Measurements from ENCODE around the gene DCTPP1.
A peak's percentile ranks its signal among the peaks of the same experiment; 100 is the strongest.

Gene DCTPP1

DNA sequence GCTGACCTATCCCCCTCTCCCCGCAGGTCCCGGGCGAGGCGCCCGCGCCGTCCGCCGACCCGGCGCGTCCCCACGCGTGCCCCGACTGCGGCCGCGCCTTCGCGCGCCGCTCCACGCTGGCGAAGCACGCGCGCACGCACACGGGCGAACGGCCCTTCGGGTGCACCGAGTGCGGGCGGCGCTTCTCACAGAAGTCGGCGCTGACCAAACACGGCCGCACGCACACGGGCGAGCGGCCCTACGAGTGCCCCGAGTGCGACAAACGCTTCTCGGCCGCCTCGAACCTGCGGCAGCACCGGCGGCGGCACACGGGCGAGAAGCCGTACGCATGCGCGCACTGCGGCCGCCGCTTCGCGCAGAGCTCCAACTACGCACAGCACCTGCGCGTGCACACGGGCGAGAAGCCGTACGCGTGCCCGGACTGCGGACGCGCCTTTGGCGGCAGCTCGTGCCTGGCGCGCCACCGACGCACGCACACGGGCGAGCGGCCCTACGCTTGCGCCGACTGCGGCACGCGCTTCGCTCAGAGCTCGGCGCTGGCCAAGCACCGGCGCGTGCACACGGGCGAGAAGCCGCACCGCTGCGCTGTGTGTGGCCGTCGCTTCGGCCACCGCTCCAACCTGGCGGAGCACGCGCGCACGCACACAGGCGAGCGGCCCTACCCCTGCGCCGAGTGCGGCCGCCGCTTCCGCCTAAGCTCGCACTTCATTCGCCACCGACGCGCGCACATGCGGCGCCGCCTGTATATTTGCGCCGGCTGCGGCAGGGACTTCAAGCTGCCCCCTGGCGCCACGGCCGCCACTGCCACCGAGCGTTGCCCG lies 12.1 kb downstream of the DCTPP1 start:
- peak overlapping the region; percentile 74 for H3K4me3 ChIP-seq (ENCODE audit: low read length)
- H3K9ac ChIP-seq (ENCODE audit: low read length), result peak overlapping the region; percentile 71
- no peaks in the 10 kb centered on the region for H3K27me3 ChIP-seq (ENCODE audit: control insufficient read depth, insufficient read depth, low read length)
- H3K4me1 ChIP-seq (ENCODE audit: control insufficient read depth, insufficient read depth, low read length), result peaks cover 17% of the 10 kb centered on the region
- no peaks in the 10 kb centered on the region for H3K36me3 ChIP-seq (ENCODE audit: control insufficient read depth, insufficient read depth, low read length)
- H3K9me3 ChIP-seq (ENCODE audit: control insufficient read depth, low read length), result no peaks in the 10 kb centered on the region

DNA sequence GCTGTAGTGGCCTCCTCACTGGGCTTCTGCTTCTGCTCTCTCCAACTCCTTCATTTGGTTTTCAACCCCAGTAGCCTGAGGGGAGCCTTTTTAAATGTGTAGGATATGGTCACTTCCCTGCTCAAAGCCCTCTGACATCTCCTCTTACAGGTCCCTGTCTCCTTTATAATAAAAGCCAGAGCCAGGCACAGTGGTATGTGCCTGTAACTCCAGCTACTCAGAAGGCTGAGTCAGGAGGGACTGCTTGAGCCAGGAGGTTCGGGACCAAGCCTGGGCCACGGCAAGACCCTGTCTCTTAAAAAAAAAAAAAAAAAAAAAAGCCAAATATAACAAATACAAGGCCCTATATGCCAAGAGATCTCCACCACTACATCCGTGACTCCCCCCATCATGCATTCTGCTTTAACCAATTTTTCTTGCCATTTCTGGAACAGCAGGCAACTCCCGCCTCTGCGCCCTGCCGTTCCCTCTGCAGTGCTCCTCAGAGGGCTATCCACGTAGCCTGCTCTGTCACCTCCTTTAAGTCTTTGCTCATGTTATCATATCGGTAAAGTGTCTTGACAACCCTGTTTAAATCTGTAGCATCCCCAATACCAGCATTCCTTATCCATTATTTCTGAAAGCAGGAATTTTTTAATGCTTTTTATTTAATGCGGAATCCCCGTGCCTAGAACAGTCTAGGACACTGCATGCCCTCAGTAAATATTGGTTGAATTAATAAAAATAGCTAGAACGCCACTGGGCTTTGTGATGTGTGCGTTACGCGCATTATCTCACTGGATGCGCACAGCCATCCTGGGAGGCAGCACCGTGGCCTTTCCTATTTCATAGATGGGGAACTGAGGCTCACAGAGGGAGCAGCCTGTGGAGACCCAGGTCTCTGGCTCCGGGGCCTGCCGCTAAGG lies 13.0 kb downstream of the DCTPP1 start:
- Histone ChIP-seq H3K9me3 (ENCODE audit: control insufficient read depth, low read length) (no peaks in the 10 kb centered on the region), H3K27me3 (ENCODE audit: control insufficient read depth, insufficient read depth, low read length) (no peaks in the 10 kb centered on the region), H3K4me1 (ENCODE audit: control insufficient read depth, insufficient read depth, low read length) (peaks cover 17% of the 10 kb centered on the region), H3K9ac (ENCODE audit: low read length) (peak overlapping the region; percentile 71), H3K36me3 (ENCODE audit: control insufficient read depth, insufficient read depth, low read length) (no peaks in the 10 kb centered on the region), H3K4me3 (ENCODE audit: low read length) (peak overlapping the region; percentile 74)

DNA sequence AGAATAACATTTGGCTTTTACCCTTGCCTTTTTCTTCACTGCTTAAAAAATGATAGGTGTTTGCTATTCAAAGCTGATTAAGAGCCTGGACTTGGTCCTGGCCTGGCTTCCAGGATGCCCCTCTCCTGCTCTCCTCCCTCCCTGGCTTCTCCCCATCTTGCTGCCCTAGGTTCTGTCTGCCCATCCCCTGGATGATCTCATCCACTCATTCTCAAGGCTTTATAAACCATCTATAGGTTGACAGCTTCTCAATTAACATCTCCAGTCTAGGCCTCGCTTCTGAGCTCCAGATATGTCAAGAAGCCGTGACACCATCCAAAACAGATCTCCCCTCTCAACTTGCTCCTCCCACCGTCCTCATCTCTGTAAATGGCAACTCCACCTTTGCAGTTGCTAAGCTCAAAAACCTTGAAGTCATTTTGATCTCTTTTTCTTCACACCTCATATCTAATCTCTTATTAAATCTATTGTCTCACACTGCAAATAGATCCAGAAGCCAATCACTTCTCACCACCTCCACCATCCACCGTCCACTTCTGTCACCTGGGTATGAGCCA lies 13.7 kb downstream of the DCTPP1 start:
- H3K4me3 ChIP-seq (ENCODE audit: low read length), result no peak overlapping the region
- no peaks in the 10 kb centered on the region for H3K27me3 ChIP-seq (ENCODE audit: control insufficient read depth, insufficient read depth, low read length)
- peaks cover 17% of the 10 kb centered on the region for H3K4me1 ChIP-seq (ENCODE audit: control insufficient read depth, insufficient read depth, low read length)
- no peak overlapping the region for H3K9ac ChIP-seq (ENCODE audit: low read length)
- no peaks in the 10 kb centered on the region for H3K9me3 ChIP-seq (ENCODE audit: control insufficient read depth, low read length)
- no peaks in the 10 kb centered on the region for H3K36me3 ChIP-seq (ENCODE audit: control insufficient read depth, insufficient read depth, low read length)

DNA sequence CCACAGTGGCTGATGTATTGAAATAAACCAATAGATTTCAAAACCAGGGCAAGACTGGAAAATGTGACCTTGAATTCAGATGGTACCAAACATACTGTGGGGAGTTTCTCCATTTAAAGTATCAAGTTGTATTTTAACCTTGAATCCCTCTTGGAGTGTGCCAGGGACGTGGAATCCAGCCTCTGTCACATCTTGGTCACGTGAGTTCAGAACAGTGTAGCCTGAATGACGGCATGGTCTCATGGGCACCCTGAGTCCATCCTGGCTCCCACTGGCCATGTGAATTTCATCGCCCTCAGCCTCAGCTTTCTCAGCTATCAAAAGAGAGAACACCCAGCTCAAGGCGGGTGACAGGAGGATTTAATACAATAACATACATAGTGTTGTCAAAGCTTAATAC lies 15.7 kb downstream of the DCTPP1 start:
- Histone ChIP-seq H3K4me1 (ENCODE audit: control insufficient read depth, insufficient read depth, low read length) (peaks cover 24% of the 10 kb centered on the region), H3K9ac (ENCODE audit: low read length) (no peak overlapping the region), H3K9me3 (ENCODE audit: control insufficient read depth, low read length) (no peaks in the 10 kb centered on the region), H3K36me3 (ENCODE audit: control insufficient read depth, insufficient read depth, low read length) (no peaks in the 10 kb centered on the region), H3K4me3 (ENCODE audit: low read length) (no peak overlapping the region), H3K27me3 (ENCODE audit: control insufficient read depth, insufficient read depth, low read length) (no peaks in the 10 kb centered on the region)

DNA sequence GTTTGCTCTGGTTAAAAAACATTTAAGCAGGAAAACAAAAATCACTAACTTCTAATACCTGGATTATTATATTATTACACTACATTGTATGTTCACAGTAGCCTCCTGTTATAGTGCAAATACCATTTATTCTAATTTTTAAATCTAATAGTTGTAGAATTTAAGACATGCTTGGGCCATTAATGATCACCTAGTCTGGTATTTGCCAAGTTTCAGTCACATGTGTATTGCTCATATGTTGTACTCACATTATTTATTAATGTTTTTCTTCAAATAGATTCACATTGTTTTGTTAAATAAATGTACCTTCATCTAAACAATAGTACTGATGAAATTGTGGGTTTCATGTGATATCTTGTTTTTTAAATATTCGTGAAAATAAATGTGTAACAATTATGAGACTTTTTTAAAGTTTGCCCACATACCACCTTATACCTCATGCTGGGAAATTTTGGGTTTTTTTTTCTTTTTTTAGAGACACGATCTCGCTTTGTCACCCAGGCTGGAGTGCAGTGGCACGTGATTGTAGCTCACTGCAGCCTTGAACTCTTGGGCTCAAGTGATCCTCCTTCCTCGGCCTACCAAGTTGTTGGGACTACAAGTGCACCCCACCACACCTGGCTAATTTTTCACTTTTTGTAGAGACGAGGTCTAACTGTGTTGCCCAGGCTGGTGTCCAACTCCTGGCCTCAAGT lies 16.6 kb downstream of the DCTPP1 start:
- H3K4me3 ChIP-seq (ENCODE audit: low read length), result no peak overlapping the region
- H3K9me3 ChIP-seq (ENCODE audit: control insufficient read depth, low read length), result no peaks in the 10 kb centered on the region

DNA sequence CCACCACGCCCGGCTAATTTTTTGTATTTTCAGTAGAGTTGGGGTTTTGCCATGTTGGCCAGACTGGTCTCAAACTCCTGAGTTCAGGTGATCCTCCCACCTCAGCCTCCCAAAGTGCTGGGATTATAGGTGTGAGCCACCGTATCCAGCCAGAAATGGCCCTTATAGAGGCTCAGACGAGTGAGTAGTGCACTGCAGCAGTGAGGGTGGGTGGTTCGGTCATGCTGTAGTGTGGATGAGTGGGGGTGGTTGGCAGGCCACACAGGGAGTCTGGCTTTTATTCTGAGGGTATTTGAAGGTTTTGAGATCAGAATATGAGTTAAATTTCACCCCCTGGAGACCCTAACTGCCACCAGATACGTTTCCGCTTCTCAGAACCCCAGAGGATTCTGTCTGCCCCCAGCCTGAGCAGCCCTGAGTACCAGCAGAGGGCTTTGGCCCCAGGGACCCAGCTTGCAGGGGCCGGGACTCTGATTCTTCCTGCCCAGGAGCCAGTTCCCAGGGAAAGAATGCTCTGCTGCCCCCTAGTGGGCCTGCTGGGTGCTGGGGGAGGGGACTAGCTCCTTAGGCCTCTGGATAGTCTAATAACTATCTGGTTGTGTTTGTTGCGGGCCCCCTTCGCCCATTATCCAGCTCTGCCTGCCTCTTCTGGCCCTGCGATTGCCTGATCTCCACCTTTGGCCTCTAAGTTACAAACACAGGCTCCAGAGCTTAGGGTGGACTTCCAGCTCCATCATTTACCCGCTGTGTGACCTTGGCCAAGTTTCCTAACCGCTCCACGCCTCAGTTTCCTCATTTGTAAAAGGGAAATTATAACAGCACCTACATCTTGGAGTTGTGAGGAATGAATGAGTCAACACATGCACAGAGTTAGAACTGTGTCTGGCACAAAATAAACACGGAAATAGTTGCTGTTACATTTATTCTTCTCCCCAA lies 20.4 kb downstream of the DCTPP1 start:
- no peak overlapping the region for H3K4me3 ChIP-seq (ENCODE audit: low read length)

More for the DNA sequence above, 16.6 kb downstream of the DCTPP1 start:
- H3K36me3 ChIP-seq (ENCODE audit: control insufficient read depth, insufficient read depth, low read length), result no peaks in the 10 kb centered on the region
- H3K4me1 ChIP-seq (ENCODE audit: control insufficient read depth, insufficient read depth, low read length), result peaks cover 18% of the 10 kb centered on the region
- no peaks in the 10 kb centered on the region for H3K27me3 ChIP-seq (ENCODE audit: control insufficient read depth, insufficient read depth, low read length)
- no peak overlapping the region for H3K9ac ChIP-seq (ENCODE audit: low read length)

DNA sequence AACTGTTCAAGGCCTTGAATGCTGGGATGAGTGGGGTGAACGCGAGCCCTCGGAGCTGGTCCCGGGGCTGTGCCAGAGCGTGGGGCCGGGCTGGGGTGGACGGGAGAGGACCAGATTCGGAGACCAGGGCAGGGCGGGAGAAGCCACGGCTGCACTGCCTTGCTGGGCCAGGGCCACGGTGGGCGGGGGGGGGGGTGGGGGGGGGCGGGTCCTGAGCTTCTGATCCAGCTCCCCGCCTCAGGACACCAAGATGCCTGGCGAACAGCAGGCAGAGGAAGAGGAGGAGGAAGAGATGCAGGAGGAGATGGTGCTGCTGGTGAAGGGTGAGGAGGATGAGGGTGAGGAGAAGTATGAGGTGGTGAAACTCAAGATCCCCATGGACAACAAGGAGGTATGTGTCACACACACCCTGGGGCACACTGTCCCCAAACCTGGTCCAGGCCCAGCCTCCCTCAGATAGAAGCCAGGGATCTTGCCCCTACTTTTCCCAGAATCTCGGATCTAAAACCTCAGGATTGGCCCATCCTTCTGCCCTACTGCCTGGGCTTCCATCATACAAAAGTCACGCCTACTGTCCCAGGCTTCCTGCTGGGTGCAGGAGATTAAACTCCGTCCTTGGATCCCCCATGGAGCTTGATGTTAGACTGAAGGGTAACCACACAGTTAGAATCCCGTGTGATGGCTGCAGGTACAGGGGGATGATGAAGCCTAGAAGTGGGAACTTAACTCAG lies 21.9 kb downstream of the DCTPP1 start:
- H3K4me3 ChIP-seq (ENCODE audit: low read length), result no peak overlapping the region

More for the DNA sequence above, 20.4 kb downstream of the DCTPP1 start:
- Histone ChIP-seq H3K36me3 (ENCODE audit: control insufficient read depth, insufficient read depth, low read length) (no peaks in the 10 kb centered on the region), H3K27me3 (ENCODE audit: control insufficient read depth, insufficient read depth, low read length) (no peaks in the 10 kb centered on the region), H3K4me1 (ENCODE audit: control insufficient read depth, insufficient read depth, low read length) (peaks cover 13% of the 10 kb centered on the region), H3K9ac (ENCODE audit: low read length) (peak overlapping the region; percentile 34), H3K9me3 (ENCODE audit: control insufficient read depth, low read length) (no peaks in the 10 kb centered on the region)

DNA sequence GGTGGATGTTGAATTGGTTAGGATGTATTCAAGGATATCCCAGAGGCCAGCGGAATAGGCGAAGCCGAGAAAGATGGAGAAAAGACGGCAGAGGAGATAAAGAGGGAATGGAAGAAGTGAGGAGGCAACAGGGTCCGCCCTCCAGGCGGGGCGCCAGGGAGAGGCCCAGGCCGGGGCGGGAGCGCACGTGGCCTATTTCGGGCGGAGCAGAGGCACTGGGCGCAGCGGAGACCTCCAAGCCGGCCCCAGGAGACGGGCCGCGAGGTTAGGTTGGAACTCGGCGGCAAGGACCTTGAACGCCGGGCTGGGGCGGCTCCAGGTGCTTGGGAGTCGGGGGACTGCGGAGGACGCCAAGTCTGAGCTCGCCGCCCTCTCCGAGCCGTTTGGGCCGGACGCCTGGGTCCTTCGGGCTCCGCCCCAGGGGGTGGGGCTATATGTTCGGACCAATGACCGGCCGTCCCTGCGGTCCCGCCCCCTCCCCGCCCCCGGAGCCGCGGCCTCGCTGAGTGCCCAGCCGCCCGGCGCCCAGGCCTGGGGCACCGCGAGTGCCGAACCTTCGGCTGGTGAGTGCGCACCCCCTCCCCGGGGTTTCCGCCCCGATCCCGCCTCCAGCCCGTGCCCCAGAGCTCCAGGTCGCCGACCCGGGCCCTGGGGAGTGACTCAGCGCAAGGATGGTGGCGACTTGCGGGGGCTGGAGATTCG lies 22.6 kb downstream of the DCTPP1 start, which contains the start of gene ZNF771:
TSS of gene ZNF771 (plus strand) at position 505 of the 702 bp plus-strand sequence. CDS start 448 bp downstream, outside the sequence.
- H3K4me1 ChIP-seq (ENCODE audit: control insufficient read depth, insufficient read depth, low read length), result peaks cover 13% of the 10 kb centered on the region
- no peak within 1 kb of the TSS for H3K4me3 ChIP-seq (ENCODE audit: low read length)
- no peaks in the 10 kb centered on the region for H3K9me3 ChIP-seq (ENCODE audit: control insufficient read depth, low read length)
- H3K9ac ChIP-seq (ENCODE audit: low read length), result peak within 1 kb of the TSS; percentile 61
- H3K27me3 ChIP-seq (ENCODE audit: control insufficient read depth, insufficient read depth, low read length), result no peaks in the 10 kb centered on the region
- H3K36me3 ChIP-seq (ENCODE audit: control insufficient read depth, insufficient read depth, low read length), result no peaks in the 10 kb centered on the region

More for the DNA sequence above, 21.9 kb downstream of the DCTPP1 start:
- Histone ChIP-seq H3K27me3 (ENCODE audit: control insufficient read depth, insufficient read depth, low read length) (no peaks in the 10 kb centered on the region), H3K4me1 (ENCODE audit: control insufficient read depth, insufficient read depth, low read length) (peaks cover 13% of the 10 kb centered on the region), H3K36me3 (ENCODE audit: control insufficient read depth, insufficient read depth, low read length) (no peaks in the 10 kb centered on the region), H3K9ac (ENCODE audit: low read length) (peak overlapping the region; percentile 61), H3K9me3 (ENCODE audit: control insufficient read depth, low read length) (no peaks in the 10 kb centered on the region)

DNA sequence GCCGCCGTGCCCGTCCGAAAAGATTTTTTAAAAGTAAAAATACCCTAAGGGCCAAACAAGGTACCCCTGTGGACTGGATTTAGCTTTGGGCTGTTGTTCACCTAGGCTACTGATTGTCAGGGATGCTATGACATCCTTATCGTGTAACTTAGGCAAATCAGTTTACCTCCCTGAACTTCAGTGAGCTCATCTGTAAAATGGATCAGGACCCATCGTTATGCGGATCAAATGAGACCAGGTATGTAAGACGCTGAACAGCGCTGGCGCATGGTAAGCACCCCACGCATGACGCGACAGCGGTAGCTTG lies 23.1 kb downstream of the DCTPP1 start:
- no peaks in the 10 kb centered on the region for H3K36me3 ChIP-seq (ENCODE audit: control insufficient read depth, insufficient read depth, low read length)
- no peaks in the 10 kb centered on the region for H3K27me3 ChIP-seq (ENCODE audit: control insufficient read depth, insufficient read depth, low read length)
- no peak overlapping the region for H3K4me3 ChIP-seq (ENCODE audit: low read length)
- no peaks in the 10 kb centered on the region for H3K9me3 ChIP-seq (ENCODE audit: control insufficient read depth, low read length)
- peaks cover 13% of the 10 kb centered on the region for H3K4me1 ChIP-seq (ENCODE audit: control insufficient read depth, insufficient read depth, low read length)
- H3K9ac ChIP-seq (ENCODE audit: low read length), result peak overlapping the region; percentile 61

DNA sequence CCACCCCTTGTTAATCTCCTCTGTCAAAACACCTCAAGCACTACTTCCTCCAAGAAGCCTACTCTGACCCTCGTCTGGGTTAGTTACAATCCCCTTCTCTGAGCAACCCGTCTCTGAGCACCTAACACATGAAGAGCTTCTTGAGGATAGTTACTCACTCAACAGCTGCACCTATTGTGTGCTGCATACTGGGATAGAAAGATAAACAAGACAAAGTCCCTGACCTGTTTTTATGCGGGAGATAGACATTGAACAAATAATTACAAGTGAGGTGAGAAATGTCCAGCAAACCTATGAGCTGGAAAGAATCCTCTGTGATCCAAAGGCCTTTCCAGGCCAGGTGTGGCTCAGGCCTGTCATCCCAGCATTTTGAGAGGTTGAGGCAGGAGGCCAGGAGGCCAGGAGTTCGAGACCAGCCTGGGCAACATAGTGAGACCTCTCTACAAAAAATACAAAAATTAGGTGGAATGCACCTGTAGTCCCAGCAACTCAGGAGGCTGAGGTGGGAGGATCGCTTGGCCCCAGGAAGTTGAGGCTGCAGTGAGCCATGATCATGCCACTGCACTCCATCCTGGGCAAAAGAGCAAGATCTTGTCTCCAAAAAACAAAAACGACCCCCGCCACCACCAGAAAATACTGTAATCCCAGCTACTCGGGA lies 27.9 kb downstream of the DCTPP1 start:
- peaks cover 5% of the 10 kb centered on the region for H3K36me3 ChIP-seq (ENCODE audit: control insufficient read depth, insufficient read depth, low read length)
- no peak overlapping the region for H3K9ac ChIP-seq (ENCODE audit: low read length)

More for the DNA sequence above, 27.9 kb downstream of the DCTPP1 start:
- peaks cover 19% of the 10 kb centered on the region for H3K4me1 ChIP-seq (ENCODE audit: control insufficient read depth, insufficient read depth, low read length)
- peaks cover 4% of the 10 kb centered on the region for H3K27me3 ChIP-seq (ENCODE audit: control insufficient read depth, insufficient read depth, low read length)
- H3K9me3 ChIP-seq (ENCODE audit: control insufficient read depth, low read length), result no peaks in the 10 kb centered on the region
- no peak overlapping the region for H3K4me3 ChIP-seq (ENCODE audit: low read length)

All from mucosa of stomach (tissue), 1 donor.